ENCODE results near the gene ARL4C. TPM values are rescaled to one million over a fixed set of nuclear protein-coding genes. Genes with fewer than 3 reads are reported as not detected.

Gene ARL4C
- total and polyA plus RNA-seq, 2 experiments from 2014 or later: 5.8 to 9.9 TPM

- H3K36me3 ChIP-seq (ENCODE audit: insufficient read depth): no peaks in the 10 kb centered on the region
- H3K27ac Mint-ChIP-seq: no peak overlapping the region
- no peak overlapping the region for H2AFZ ChIP-seq
- H3K4me1 Mint-ChIP-seq: peaks cover under 1% of the 10 kb centered on the region; the same call in 2 of the 3 replicates
- no peaks in the 10 kb centered on the region for H3K27me3 Mint-ChIP-seq (ENCODE audit: insufficient read depth, low read depth, poor library complexity)
- no peaks in the 10 kb centered on the region for H4K20me1 ChIP-seq (replicated peaks; ENCODE audit: insufficient read depth)
- peaks cover 12% of the 10 kb centered on the region for H3K9me2 ChIP-seq (ENCODE audit: insufficient read depth)
- H3K27me3 ChIP-seq (ENCODE audit: insufficient read depth): no peaks in the 10 kb centered on the region
- H3K4me1 ChIP-seq (ENCODE audit: insufficient read depth): no peaks in the 10 kb centered on the region
- H3K27ac ChIP-seq (ENCODE audit: low read depth): no peak overlapping the region
- no peak for ATAC-seq
- DNase-seq (ENCODE audit: low spot score): no peak
- no peak overlapping the region for H3K4me3 ChIP-seq
- H3K36me3 Mint-ChIP-seq (ENCODE audit: low read depth): peaks cover 4% of the 10 kb centered on the region; the same call in 2 of the 3 replicates
- TF ChIP-seq ZNF331 (CRISPR knock-in tag; IDR thresholded peaks at IDR 0.05; ENCODE audit: low read depth): no peak
- TF ChIP-seq EZH2phosphoT487 (IDR thresholded peaks at IDR 0.05; ENCODE audit: unreplicated experiment): no peak
- TF ChIP-seq ZNF114 (CRISPR knock-in tag; IDR thresholded peaks at IDR 0.05): no peak
- no peak for TF ChIP-seq POLR2AphosphoS5 (IDR thresholded peaks at IDR 0.05; ENCODE audit: low read depth)
- TF ChIP-seq CTCF (conservative IDR thresholded peaks at IDR 0.05; ENCODE audit: low read depth in 2 of 2): no peak
- no peak for TF ChIP-seq ZNF462 (CRISPR knock-in tag; IDR thresholded peaks at IDR 0.05)
- no peak for TF ChIP-seq JUNB (IDR thresholded peaks at IDR 0.05; ENCODE audit: unreplicated experiment)
- H3K9me3 Mint-ChIP-seq: peaks cover 12% of the 10 kb centered on the region
- H3K4me3 Mint-ChIP-seq: no peak overlapping the region
- no peaks in the 10 kb centered on the region for H3F3A ChIP-seq (replicated peaks; ENCODE audit: low read depth)
- H3K4me2 ChIP-seq: no peak overlapping the region
- no peaks in the 10 kb centered on the region for H3K79me2 ChIP-seq (replicated peaks; ENCODE audit: insufficient read depth)
Observed at GRCh38 chr2:234459401-234460009, 37.4 kb downstream of the ARL4C start.

All from GM23338 (cell line).